Cardiac muscle cell (in vitro differentiated cells and primary cell): ENCODE data around the gene TMEM221. TPM values are rescaled to one million over a fixed set of nuclear protein-coding genes. Genes with fewer than 3 reads are reported as not detected.

Experiments used
- DNase-seq, 2 donors: peaks; one replicate each; pipeline versions ENCODE4 v3.0.0 to v3.0.0-alpha.2; 2010 to 2017; ENCODE audit warnings: low read depth in 1 of 2, low spot score in 1 of 2
- H3K27ac ChIP-seq: fragments of 200-600 bp; sonication (generic); 2 replicates; pipeline ENCODE4 v1.5.1; 2016
- H3K27me3 ChIP-seq: fragments of 200-600 bp; sonication (generic); 2 replicates; pipeline ENCODE4 v1.6.0; 2016; ENCODE audit warnings: control low read depth
- H3K36me3 ChIP-seq: fragments of 200-600 bp; sonication (generic); 2 replicates; pipeline ENCODE4 v1.5.1; 2016; ENCODE audit warnings: control low read depth
- H3K4me1 ChIP-seq: fragments of 200-600 bp; sonication (generic); 2 replicates; pipeline ENCODE4 v1.8.1; 2017; ENCODE audit warnings: low read depth, mild to moderate bottlenecking, mixed run types
- H3K4me3 ChIP-seq: fragments of 200-600 bp; sonication (generic); 2 replicates; pipeline ENCODE4 v1.5.1; 2016; ENCODE audit warnings: mild to moderate bottlenecking
- H3K9me3 ChIP-seq: fragments of 200-600 bp; sonication (generic); 2 replicates; pipeline ENCODE4 v1.5.1; 2017; ENCODE audit warnings: low read depth, mild to moderate bottlenecking, control low read depth
- polyA plus RNA-seq: library from polyadenylated mRNA; unstranded; fragments of >200 nt; fragmentation: Nextera tagmentation; extraction: Ambion mirVana; gene quantifications from 2 replicates; pipeline ENCODE4 v1.2.1, GENCODE V29; 2016
- total RNA-seq: library from RNA; depleted of rRNA; stranded (reverse); fragments of >200 nt; gene quantifications from 2 replicates; pipeline ENCODE4 v1.2.3, GENCODE V29; 2016
- TF ChIP-seq, protein P1 (sequence below): IDR thresholded peaks from 2 replicates; pipeline ENCODE4 v1.5.1; 2012; ENCODE audit warnings: low read depth, mild to moderate bottlenecking, low read length

Gene TMEM221
- total and polyA plus RNA-seq, 2 experiments from 2014 or later = 3.2 to 5.7 TPM

- H3K4me1 ChIP-seq = peaks cover 12% of the 10 kb centered on the region
- peak; percentile 100 for DNase-seq
- TF ChIP-seq, protein P1, sequence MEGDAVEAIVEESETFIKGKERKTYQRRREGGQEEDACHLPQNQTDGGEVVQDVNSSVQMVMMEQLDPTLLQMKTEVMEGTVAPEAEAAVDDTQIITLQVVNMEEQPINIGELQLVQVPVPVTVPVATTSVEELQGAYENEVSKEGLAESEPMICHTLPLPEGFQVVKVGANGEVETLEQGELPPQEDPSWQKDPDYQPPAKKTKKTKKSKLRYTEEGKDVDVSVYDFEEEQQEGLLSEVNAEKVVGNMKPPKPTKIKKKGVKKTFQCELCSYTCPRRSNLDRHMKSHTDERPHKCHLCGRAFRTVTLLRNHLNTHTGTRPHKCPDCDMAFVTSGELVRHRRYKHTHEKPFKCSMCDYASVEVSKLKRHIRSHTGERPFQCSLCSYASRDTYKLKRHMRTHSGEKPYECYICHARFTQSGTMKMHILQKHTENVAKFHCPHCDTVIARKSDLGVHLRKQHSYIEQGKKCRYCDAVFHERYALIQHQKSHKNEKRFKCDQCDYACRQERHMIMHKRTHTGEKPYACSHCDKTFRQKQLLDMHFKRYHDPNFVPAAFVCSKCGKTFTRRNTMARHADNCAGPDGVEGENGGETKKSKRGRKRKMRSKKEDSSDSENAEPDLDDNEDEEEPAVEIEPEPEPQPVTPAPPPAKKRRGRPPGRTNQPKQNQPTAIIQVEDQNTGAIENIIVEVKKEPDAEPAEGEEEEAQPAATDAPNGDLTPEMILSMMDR = no peak
- no peaks in the 10 kb centered on the region for H3K9me3 ChIP-seq
- peak within 1 kb of the TSS; percentile 75 for H3K27ac ChIP-seq
- H3K4me3 ChIP-seq = peak within 1 kb of the TSS; percentile 74
- no peaks in the 10 kb centered on the region for H3K36me3 ChIP-seq
- H3K27me3 ChIP-seq = no peaks in the 10 kb centered on the region
Observed at GRCh38 chr19:17470068-17470841, 21.8 kb upstream of the TMEM221 start, which contains the start of gene SLC27A1. Gene SLC27A1, plus strand, starts transcription at chr19:17470524. Its CDS starts 17 bp downstream, at chr19:17470541.

- Histone ChIP-seq H3K4me3 (peak overlapping the region; percentile 74), H3K36me3 (no peaks in the 10 kb centered on the region), H3K9me3 (no peaks in the 10 kb centered on the region), H3K4me1 (peaks cover 11% of the 10 kb centered on the region), H3K27me3 (no peaks in the 10 kb centered on the region), H3K27ac (peak overlapping the region; percentile 75)
- TF ChIP-seq, protein P1 = no peak
- peak; percentile 97 to 98 for DNase-seq
Observed at GRCh38 chr19:17469481-17470067, 21.1 kb upstream of the TMEM221 start.

DNA sequence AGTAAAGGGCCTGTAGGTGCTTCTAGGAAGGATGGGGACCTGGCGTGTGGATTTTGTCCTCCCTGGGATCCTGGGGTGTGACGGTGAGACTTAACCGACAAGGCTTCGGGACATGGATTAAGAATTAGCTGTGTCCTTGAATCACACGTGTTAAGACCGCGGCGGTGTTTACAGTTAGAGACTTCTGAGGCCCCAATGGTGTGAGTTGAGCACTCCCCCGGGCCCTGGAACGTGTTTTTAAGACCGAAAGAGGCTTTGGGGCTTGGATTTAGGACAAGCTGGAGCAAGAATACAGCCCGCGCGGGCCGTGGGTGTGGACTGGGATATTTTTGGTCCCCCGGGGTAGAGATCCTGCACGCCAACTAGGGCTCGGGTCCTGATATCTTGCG lies 20.6 kb upstream of the TMEM221 start:
- Histone ChIP-seq H3K27ac (peak overlapping the region; percentile 75), H3K4me1 (peaks cover 11% of the 10 kb centered on the region), H3K4me3 (peak overlapping the region; percentile 74), H3K9me3 (no peaks in the 10 kb centered on the region), H3K27me3 (no peaks in the 10 kb centered on the region), H3K36me3 (no peaks in the 10 kb centered on the region)
- DNase-seq = no peak
- TF ChIP-seq, protein P1 = no peak

DNA sequence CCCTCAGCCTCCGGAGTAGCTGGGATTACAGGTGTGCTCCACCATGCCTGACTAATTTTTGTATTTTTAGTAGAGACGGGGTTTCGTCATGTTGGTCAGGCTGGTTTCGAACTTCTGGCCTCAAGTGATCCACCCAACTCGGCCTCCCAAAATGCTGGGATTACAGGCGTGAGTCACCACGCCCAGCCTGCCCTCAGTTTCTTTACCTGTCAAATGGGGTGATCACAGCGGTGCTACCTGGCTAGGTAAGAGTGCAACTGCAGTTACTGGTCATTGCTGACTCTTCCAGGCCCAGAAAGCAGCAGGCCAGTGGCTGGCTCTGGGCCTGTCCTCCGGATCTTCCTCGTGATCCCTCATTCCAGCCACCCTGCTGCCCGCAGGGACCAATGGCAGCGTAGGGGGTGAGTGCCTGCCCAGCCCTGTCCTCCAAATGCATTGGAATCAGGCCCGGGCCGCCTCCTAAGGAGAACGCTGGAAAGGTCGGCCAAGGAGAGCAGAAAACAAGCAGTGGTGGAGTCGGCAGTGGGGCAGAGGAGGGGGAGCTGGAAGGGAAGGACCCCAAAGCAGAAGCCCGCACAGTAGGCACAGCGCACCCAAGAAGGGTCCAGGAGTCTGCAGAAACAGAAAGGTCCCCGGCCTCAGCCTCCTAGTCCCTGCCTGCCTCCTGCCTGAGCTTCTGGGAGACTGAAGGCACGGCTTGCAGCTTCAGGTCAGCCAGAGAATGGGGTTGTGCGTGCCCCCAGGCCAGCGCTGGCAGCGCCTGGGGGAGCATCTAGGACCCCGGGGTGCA lies 20.0 kb upstream of the TMEM221 start:
- DNase-seq = peak in 1 of 2 donors; percentile 40

More for the DNA sequence above, 20.0 kb upstream of the TMEM221 start:
- H3K27ac ChIP-seq = peak overlapping the region; percentile 75
- H3K27me3 ChIP-seq = peaks cover 2% of the 10 kb centered on the region
- H3K9me3 ChIP-seq = no peaks in the 10 kb centered on the region
- peaks cover 11% of the 10 kb centered on the region for H3K4me1 ChIP-seq
- H3K36me3 ChIP-seq = no peaks in the 10 kb centered on the region
- peak overlapping the region; percentile 74 for H3K4me3 ChIP-seq
- TF ChIP-seq, protein P1 = no peak
